Calu3 (cell line): ENCODE measurements around the gene UMAD1. TPM values are rescaled to one million over a fixed set of nuclear protein-coding genes. Genes with fewer than 3 reads are reported as not detected.

ENCODE experiments used
- BruUV-seq: library from RNA; stranded (reverse); fragments of 400-500 nt; replicated peaks from 2 replicates; lab custom pipeline; 2021; lab: Mats Ljungman, UMichigan
- CTCF ChIA-PET: fragments of 300-600 bp; sonication (Branson Sonifier 250); formaldehyde crosslinking; loops from one replicate; lab custom pipeline; 2022; ENCODE audit warnings: antibody characterized with exemption; lab: Charles Lee
- DNase-seq: peaks from one replicate; pipeline ENCODE4 v3.0.0; 2022
- H3K27ac Mint-ChIP-seq: one replicate; pipeline ENCODE4 v1.8.0; 2022; ENCODE audit warnings: mixed read lengths; ENCODE audit not compliant: unreplicated experiment
- H3K27me3 Mint-ChIP-seq: one replicate; pipeline ENCODE4 v1.8.0; 2022; ENCODE audit warnings: mixed read lengths; ENCODE audit not compliant: unreplicated experiment
- H3K36me3 Mint-ChIP-seq: one replicate; pipeline ENCODE4 v1.8.0; 2022; ENCODE audit warnings: mild to moderate bottlenecking, moderate library complexity, mixed read lengths; ENCODE audit not compliant: insufficient read depth, unreplicated experiment
- H3K4me1 Mint-ChIP-seq: one replicate; pipeline ENCODE4 v1.8.0; 2022; ENCODE audit warnings: mild to moderate bottlenecking, low read depth, mixed read lengths; ENCODE audit not compliant: unreplicated experiment
- H3K4me3 Mint-ChIP-seq: one replicate; pipeline ENCODE4 v1.8.0; 2022; ENCODE audit warnings: mild to moderate bottlenecking, low read depth, moderate library complexity, mixed read lengths; ENCODE audit not compliant: unreplicated experiment
- H3K9me3 Mint-ChIP-seq: one replicate; pipeline ENCODE4 v1.8.0; 2022; ENCODE audit warnings: low read depth, mixed read lengths; ENCODE audit not compliant: unreplicated experiment
- CTCF ChIP-seq: fragments of 200-600 bp; IDR thresholded peaks from one replicate; pipeline ENCODE4 v1.8.0; 2022; ENCODE audit warnings: antibody characterized with exemption; ENCODE audit not compliant: unreplicated experiment
- intact Hi-C: fragments of 100-400 bp; cut with micrococcal nuclease; formaldehyde crosslinking; loops from one replicate; pipeline ENCODE4 v1.10.0; 2022; ENCODE audit not compliant: unreplicated experiment
- total RNA-seq: library from RNA; stranded (reverse); gene quantifications from 2 replicates; pipeline ENCODE4 v1.2.3, GENCODE V29; 2022

The UMAD1 gene
- total RNA-seq, 1 experiment from 2014 or later = 25.2 TPM

- Mint-ChIP-seq H3K9me3 (no peaks in the 10 kb centered on the region), H3K4me1 (peaks cover 9% of the 10 kb centered on the region), H3K36me3 (no peaks in the 10 kb centered on the region), H3K27me3 (no peaks in the 10 kb centered on the region), H3K27ac (no peak overlapping the region), H3K4me3 (no peak overlapping the region)
- intact Hi-C loops = no loop called here
- CTCF ChIA-PET = no interaction called here
- BruUV-seq = no TSS peak
- no peak for TF ChIP-seq CTCF
- DNase-seq = no peak
Measured at GRCh38 chr7:7756577-7756976, 116.0 kb downstream of the UMAD1 start.

GRCh38 chr7:7757576-7757975 lies 117.0 kb downstream of the UMAD1 start:
- Mint-ChIP-seq H3K4me1 (peaks cover 16% of the 10 kb centered on the region), H3K9me3 (no peaks in the 10 kb centered on the region), H3K4me3 (no peak overlapping the region), H3K27ac (no peak overlapping the region), H3K27me3 (no peaks in the 10 kb centered on the region), H3K36me3 (no peaks in the 10 kb centered on the region)
- no TSS peak for BruUV-seq
- intact Hi-C loops = no loop called here
- CTCF ChIA-PET = interaction anchor here (1.0 kb wide), 1 partner anchor 26 kb away, joined by 4 read pairs; no protein-coding TSS in a partner anchor
- TF ChIP-seq CTCF = no peak
- DNase-seq = no peak

- Mint-ChIP-seq H3K9me3 (no peaks in the 10 kb centered on the region), H3K27ac (peak overlapping the region; percentile 5), H3K27me3 (no peaks in the 10 kb centered on the region), H3K4me1 (peaks cover 39% of the 10 kb centered on the region), H3K4me3 (peak overlapping the region; percentile 66), H3K36me3 (no peaks in the 10 kb centered on the region)
- no TSS peak for BruUV-seq
- TF ChIP-seq CTCF = no peak
- intact Hi-C loops = loop anchor here (1.0 to 5.0 kb wide), 6 partner anchors 64 to 535 kb away; no protein-coding TSS in a partner anchor
- CTCF ChIA-PET = interaction anchor here (0.7 to 2.9 kb wide), 4 partner anchors 80 to 535 kb away, joined by 3 to 18 read pairs (median 3); no protein-coding TSS in a partner anchor
- DNase-seq = no peak
Measured at GRCh38 chr7:7761340-7761973, 120.9 kb downstream of the UMAD1 start.

GRCh38 chr7:7761974-7762779 lies 121.6 kb downstream of the UMAD1 start:
- TF ChIP-seq CTCF = no peak
- no peaks in the 10 kb centered on the region for H3K27me3 Mint-ChIP-seq
- peaks cover 39% of the 10 kb centered on the region for H3K4me1 Mint-ChIP-seq
- intact Hi-C loops = loop anchor here (1.0 to 5.0 kb wide), 7 partner anchors 65 to 534 kb away; no protein-coding TSS in a partner anchor
- H3K9me3 Mint-ChIP-seq = no peaks in the 10 kb centered on the region
- H3K27ac Mint-ChIP-seq = peak overlapping the region; percentile 31
- no peak for DNase-seq
- CTCF ChIA-PET = interaction anchor here (0.6 to 1.0 kb wide), 3 partner anchors 81 to 814 kb away, joined by 3 to 5 read pairs (median 3); no protein-coding TSS in a partner anchor
- H3K36me3 Mint-ChIP-seq = no peaks in the 10 kb centered on the region
- BruUV-seq = no TSS peak
- peak overlapping the region; percentile 66 for H3K4me3 Mint-ChIP-seq
